Effector CD4-positive, alpha-beta T cell (primary cell): ENCODE measurements around the gene RPL6.
A peak's percentile ranks its signal among the peaks of the same experiment; 100 is the strongest.
"Not testable (repeated sequence)": the region's sequence is repeated elsewhere in the genome, so short reads cannot be mapped to it uniquely, and the experiment has no call there.

Experiments used
- DNase-seq: peaks from one replicate; pipeline ENCODE4 v3.0.0-alpha.2; 2020
- total RNA-seq: gene quantifications from one replicate; lab custom pipeline; 2026; lab: John Stamatoyannopoulos, UW

Gene RPL6
- total RNA-seq: 716 reads per million, percentile 99 among the genes with 10 or more reads in this experiment

DNA sequence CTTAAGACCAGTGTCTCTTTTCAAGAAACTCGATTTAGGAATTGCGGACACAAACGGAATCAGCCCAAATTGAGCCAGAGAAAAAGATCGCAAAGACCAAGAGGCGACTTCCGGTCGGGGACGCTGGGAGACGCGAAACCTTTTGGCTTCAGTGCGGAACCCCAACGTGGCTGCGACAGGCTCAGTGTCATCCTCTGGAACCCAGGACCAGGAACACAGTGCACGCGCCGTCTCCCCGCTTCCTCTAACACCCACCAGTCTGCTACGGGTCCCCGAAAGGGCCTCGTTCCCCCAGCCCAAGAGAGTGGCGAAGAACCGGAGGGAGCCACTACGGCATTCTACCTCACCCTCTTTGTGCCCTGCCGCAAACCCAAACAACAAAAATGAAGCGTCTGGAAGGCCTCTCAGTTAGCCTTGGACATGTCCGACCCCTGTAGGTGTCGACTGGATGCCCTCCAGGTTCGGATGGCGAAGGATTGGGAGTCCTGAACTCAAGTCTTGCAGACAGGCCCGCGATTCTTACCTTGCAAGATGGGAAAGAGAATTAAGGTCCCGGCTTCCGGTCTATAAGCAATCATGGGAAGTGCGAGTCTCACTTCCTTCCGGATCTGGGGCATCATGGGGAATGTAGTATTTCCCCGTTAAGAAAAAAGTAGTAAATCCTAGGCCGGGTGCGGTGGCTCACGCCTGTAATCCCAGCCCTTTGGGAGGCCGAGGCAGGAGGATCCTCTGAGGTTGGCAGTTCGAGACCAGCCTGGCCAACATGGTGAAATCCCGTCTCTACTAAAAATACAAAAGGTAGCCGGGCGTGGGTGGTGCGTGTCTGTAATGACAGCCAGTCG is at the start of gene RPL6:
TSS of gene RPL6 (minus strand) at position 542 of the 842 bp plus-strand sequence. CDS start 949 bp downstream, outside the sequence.
- DNase-seq: peak; percentile 71

DNA sequence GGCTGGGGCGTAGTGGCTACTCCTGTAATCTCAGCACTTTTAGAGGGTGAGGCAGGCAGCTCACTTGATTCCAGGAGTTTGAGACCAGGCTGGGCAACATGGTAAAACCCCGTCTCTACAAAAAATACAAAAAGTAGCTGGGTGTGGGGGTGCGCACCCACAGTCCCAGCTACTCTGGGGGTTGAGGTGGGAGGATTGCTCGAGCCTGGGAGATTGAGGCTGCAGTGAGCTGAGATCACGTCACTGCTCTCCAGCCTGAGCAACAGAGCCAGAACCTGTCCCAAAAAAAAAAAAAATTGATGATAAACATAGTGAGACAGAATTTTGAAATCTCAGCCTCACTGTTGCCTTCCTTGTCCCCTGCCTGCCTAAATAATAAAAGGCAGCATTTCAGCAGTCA is 49.3 kb upstream of the RPL6 start:
- no peak for DNase-seq

DNA sequence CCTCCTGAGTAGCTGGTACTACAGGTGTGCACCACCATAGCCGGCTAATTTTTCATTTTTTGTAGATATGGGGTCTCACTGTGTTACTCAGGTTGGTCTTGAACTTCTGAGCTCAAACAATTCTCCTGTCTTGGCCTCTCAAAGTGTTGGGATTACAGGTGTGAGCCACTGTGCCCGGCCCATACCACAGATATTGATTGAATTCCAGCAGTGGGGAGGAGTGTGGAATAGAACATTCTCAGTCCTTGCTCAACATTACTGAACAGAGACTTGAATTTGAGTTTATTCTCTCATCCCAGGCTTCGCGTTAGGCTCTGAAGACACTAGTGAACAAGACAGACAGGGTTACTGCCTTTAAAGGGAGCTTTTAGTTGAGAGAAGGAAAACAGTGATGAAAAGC is 48.9 kb upstream of the RPL6 start:
- DNase-seq: no peak

DNA sequence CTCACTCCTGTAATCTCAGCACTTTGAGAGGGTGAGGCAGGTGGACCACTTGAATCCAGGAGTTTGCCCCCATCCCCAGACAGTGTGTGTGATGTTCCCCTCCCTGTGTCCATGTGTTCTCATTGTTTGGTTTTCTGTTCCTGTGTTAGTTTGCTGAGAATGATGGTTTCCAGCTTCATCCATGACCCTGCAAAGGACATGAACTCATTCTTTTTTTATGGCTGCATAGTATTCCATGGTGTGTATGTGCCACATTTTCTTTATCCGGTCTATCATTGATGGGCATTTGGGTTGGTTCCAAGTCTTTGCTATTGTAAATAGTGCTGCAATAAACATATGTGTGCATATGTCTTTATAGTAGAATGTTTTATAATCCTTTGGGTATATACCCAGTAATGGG is 47.7 kb upstream of the RPL6 start:
- not testable (repeated sequence) for DNase-seq

DNA sequence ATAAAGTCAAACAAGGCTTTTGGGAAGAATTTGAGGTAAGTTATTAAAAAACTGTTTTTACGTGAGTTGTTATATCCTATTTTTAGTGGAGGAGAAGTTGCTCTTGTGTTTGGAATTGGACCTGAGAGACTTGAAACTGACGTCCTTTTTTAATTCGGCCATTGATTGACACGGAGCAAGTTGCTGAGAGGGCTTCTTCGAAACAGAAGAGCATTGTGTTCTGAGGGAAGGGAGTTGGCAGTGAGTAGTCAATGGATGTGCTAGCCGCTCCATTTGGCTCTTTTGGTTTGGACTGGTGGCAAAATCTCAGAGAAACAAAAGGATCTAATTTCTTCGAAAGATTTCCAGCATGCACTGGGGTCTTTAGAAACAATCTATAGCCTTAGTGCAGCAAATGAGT is 46.6 kb upstream of the RPL6 start:
- no peak for DNase-seq

DNA sequence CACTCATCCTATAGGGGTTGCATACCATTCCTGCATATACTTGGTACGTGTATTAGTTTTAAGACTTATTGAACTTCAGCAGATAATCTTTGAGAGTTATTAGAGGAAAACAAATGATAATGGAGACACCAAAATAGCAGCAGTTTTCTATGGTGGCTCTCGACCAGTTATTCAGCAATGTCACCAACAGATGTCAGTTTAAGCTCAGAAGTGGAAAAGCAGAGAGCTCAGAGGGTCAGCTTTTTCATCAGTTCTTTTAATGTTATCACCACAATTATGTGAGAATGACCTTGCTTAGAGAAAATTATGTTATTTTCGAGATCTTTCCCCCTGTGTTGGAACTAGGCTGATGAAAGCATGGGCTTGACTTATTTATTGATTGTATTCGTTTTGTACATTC is 41.3 kb upstream of the RPL6 start:
- no peak for DNase-seq

DNA sequence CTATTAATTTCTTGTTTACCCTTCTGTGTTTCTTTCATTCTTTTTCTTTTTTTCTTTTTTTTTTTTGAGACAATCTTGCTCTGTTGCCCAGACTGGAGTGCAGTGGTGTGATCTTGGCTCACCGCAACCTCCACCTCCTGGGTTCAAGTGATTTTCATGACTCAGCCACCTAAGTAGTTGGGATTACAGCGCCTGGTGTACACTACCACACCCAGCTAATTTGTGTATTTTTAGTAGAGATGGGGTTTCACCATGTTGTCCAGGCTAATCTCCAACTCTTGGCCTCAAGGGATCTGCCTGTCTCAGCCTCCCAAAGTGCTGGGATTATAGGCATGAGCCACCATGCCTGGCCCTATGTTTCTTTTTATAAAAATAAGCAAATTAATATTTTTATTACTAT is 38.8 kb upstream of the RPL6 start:
- DNase-seq: not testable (repeated sequence)

DNA sequence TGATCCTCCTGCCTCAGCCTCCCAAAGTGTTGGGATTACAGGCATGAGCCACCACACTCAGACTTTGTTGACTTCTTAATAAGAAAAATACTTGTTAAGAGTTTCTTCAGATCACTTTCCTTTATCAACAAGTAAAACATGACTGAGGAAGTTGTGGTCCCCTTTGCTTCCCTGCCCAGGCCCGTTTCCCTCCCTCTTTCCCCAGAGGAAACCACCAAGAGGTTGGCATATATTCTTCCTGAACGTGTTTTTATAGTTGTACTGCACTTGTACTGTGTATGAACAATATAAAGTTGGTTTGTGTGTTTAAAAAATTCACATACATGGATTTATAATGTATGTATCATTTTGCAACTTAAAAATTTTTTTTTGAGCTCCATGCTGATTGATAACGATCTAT is 37.7 kb upstream of the RPL6 start:
- no peak for DNase-seq

DNA sequence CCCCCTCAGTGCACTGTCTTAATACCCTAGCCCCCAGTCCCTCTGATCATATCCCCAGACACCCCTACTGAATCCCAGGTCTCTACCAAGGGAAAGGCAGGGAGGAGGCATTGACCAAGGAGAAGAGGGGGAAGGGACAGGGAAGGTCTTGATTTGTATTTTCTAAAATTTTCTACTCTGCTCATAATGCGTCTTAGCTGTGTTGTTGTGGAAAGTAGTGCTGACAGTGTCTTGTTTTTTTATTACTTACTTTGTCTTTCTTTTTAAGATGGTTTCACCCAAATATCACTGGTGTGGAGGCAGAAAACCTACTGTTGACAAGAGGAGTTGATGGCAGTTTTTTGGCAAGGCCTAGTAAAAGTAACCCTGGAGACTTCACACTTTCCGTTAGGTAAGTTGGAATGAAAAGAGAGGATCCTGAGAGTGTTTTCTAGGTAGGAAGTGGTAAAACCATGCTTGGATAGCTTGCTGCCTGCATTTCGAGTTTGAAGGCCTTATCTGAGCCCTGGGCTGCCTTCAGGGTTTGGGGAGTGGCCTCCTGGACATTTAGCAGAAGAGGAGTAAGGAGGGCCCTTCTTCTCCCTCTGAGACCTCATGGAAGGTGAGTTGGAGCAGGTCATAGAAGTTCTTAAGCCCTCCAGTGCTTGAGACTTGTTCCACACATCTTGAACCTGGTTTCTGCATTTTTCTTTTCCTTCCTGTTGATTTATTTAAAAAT is 36.8 kb upstream of the RPL6 start:
- no peak for DNase-seq

DNA sequence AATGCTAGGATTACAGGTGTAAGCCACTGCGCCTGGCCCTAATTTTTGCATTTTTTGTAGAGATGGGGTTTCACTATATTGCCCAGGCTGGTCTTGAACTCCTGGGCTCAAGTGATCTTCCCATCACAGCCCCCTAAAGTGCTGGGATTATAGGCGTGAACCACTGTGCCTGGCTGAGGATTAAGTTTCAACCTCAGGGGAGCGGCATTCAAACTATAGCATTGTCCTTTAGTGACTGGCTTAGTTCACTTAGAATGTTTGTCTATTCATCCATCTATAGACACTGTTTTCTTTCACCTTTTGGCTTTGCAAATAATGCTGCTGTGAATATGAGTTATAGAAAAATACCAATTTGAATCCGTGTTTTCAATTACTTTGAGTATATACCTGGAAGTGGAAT is 34.5 kb upstream of the RPL6 start:
- no peak for DNase-seq

DNA sequence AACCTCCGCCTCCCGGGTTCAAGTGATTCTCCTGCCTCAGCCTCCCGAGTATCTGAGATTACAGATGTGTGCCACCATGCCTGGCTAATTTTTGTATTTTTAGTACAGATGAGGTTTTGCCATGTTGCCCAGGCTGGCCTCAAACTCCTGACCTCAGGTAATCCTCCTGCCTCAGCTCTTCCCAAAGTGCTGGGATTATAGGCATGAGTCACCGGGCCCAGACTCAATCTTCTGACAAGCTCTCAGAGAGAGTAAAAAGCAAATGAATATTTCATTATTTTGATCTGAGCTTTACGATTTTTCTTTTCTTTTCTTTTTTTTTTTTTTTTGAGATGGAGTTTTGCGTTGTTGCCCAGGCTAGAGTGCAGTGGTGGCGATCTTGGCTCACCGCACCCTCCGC is 31.2 kb upstream of the RPL6 start:
- DNase-seq: not testable (repeated sequence)

DNA sequence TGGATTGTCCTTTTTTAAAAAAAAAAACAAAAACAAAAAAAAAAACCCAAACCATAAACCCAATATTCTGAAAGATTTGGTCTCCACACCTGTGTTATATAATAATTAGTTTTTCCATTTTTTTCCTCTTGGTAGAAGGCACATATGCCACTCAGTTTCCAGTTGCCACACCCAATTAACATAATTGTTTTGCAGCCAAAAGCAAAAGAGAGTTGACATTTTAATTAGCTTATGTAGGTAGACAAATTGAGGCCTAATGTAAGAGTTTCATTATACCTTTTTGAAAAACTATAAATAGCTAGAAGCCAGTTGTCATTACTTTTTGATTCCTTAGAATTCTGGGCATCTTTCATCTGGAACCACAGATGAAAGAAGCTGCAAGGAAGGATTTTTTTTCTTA is 30.4 kb upstream of the RPL6 start:
- no peak for DNase-seq

DNA sequence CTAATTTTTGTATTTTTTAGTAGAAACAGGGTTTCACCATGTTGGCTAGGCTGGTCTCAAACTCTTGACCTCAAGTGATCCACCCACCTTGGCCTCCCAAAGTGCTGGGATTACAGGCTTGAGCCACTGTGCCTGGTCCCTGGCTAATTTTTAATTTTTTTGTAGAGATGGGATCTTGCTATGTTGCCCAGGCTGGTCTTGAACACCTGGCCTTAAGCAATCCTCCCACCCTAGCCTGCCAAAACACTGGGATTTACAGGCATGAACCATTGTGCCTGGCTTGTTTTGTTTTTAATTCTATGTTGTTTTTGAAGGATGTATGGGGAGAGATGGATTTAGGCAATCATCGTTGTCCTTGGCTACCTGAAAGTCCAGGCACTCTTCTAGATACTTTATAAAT is 29.2 kb upstream of the RPL6 start:
- not testable (repeated sequence) for DNase-seq

DNA sequence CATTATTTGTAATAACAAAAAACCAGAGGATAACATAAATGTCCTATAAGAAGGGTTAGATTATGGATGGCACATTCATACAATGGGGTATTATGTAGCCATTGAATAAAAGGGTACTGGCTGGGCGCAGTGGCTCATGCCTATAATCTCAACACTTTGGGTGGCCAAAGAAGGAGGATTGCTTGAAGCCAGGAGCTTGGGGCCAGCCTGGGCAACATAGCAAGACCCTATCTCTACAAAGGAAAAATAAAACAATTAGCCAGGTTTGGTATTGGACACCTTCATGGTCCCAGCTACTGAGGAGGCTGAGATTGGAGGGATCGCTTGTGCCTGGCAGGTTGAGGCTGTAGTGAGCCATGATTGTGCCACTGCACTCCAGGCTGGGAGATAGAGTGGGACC is 24.1 kb upstream of the RPL6 start:
- no peak for DNase-seq

DNA sequence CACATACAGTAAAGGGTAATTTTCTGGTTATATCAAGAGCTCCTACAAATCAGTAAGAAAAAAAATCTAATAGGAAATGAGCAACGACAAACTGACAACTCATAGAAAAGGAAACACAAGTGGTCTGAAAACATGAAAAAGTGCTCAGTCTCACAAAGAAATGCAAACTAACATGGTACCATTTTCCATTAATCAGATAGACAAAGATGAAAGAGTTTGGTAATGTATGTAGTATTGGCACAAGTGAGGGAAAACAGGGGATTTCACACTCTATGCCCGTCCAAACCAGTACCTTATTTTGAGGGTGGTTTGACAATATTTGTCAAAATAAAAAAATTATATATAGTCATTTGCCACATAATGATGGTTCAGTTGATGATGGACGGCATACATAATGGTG is 22.6 kb upstream of the RPL6 start:
- no peak for DNase-seq

DNA sequence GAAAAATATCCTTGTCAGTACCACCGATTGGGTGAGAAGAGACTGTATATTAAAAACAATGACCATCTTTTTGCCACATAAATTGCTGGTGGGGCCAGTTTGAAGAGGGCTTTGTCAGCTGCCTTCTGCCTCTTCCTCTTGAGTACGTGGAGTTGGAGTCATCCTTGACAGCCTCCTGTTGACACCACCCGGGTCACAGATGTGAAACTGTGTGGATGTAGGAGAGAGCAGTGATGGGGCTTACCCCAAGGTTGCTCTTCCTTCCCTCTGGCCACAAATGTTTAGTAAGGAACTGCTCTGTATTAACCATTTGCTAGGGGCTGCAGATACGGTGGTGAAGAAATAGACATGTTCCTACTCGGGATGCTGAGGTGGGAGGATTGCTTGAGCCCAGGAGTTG is 21.5 kb upstream of the RPL6 start:
- DNase-seq: no peak

DNA sequence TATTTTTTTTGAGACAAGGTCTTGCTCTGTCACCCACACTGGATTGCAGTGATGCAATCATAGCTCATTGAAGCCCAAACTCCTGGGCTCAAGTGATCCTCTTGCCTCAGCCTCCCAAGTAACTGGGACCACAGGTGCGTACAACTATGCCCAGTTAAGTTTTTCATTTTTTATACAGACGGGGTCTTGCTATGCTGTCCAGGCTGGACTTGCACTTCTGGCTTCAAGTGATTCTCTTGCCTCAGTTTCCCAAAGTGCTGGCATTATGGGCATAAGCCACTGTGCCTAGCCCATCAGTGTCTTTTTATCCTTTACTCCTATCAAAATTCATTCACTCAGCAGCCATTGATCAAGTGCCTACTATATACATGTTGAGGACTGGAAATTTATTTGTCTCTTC is 18.4 kb upstream of the RPL6 start:
- no peak for DNase-seq

DNA sequence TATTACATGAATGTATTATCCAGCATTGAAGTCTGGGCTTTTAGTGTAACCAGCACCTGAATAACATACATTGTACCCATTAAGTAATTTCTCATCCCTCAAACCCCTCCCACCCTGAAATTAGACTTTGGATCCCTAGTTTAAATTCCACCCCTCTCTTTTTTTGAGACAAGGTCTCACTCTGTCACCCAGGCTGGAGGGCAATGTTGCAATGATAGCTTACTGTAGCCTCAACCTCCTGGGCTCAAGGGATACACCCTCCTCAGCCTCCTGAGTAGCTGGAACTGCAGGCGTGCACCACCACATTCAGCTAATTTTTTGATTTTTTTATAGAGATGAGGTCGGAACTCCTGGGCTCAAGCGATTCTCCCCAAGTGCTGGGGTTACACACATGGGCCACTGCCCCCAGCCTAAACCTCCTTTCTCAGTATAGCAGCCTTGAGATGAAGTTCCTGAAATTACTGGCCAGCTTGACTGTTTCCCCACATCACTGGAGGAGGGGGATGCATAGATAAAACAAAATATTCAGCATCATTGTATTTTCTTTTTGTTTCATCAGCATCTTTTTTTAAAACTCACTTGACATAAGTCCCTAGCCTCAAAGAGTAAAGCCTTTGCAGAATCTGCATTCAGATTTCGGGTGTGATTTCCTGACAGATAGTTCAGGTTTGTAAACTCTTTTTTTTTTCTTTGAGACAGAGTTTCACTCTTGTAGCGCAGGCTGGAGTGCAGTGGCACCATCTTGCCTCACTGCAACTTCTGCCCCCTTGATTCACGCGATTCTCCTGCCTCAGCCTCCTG is 16.4 kb upstream of the RPL6 start:
- DNase-seq: no peak

DNA sequence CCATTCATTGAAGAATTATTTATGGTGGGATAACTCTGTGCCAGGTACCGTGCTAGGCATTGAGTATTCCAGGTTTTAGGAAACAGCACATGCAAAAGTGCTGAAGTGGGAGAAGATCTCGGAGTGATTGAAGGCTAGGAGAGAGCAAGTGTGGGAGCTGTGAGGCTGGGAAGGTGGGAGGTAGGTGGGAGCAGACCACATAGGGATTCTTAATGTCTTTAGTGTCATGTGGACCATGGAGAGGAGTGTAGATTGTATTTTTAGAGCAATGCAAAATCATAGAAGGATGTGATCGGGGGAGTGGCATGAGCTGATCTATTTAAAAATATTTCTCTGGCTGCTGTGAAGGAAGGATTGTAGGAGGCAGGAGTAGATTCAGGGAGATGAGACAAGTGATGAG is 14.7 kb upstream of the RPL6 start:
- DNase-seq: no peak

DNA sequence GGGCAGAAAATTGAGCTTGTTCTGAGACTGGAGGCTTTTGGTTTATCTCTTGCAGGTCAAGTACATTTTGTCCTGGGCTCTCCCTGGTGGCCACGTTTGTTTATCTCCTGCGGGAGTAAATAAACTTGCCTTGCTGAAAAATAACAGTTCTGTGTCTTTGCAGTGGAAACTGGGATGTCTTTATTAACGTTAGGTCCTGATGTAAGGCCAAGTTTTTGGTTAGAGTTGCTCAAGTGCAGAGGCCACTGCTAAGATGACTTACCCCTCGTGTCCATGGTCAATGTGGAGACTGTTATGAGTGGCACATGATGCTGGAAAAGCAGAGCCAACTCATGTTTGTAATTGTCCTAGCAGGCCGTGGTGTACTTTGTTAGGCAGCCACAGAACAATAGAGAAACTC is 13.1 kb upstream of the RPL6 start:
- no peak for DNase-seq

DNA sequence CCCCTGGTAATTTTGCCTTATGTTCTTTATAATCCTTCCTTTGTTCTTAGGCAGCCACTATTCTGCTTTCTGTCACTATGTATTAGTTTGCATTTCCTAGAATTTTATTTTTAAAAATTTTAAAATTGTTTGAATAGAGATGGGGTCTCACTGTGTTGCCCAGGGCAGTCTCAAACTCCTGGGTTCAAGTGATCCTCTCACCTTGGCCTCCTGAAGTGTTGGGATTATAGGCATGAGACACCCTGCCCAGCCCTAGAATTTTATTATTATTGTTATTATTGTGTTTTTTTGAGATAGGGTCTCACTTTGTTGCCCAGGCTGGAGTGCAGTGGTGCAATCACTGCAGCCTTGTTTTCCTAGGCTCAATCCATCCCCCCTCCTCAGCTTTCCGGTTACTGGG is 12.0 kb upstream of the RPL6 start:
- DNase-seq: no peak

DNA sequence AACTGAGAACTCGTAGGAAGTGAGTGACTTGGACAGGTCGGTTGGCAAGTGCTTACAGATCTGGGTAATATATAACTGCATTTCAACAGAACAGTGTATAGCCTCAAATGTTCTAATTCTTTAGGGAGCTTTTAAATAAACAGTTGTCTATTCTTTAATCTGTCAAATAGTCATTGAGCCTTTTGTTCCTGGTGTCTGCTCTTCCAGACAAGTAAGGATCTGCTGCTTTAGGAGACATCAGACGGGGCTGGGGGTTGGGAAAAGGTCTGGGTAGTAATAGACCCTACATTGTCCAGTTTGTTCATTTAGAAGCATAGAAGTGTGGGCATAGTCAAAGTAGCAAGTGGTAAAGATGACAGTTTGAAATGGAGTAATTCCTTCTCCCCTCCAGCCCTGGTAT is 11.3 kb upstream of the RPL6 start:
- no peak for DNase-seq
